ENCODE results near the gene STAG1.
"Not testable (repeated sequence)": the region's sequence is repeated elsewhere in the genome, so short reads cannot be mapped to it uniquely, and the experiment has no call there.

The STAG1 gene

GRCh38 chr3:136714020-136714419 is 38.2 kb downstream of the STAG1 start:
- ChIA-PET CTCF (no interaction called here), POLR2A (no interaction called here)
- Histone ChIP-seq H3K27ac (ENCODE audit: extremely low read depth, low read depth, low read length) (no peak overlapping the region), H3K4me3 (ENCODE audit: low read depth, low read length) (no peak overlapping the region), H3K4me1 (ENCODE audit: control insufficient read depth, insufficient read depth, low read length) (no peaks in the 10 kb centered on the region), H3K36me3 (ENCODE audit: control insufficient read depth in 2 of 2, insufficient read depth in 1 of 2, low read length in 2 of 2) (no peaks in the 10 kb centered on the region; a peak in 1 of 3 replicates), H3K9me3 (ENCODE audit: control insufficient read depth, insufficient read depth, low read depth, low read length) (no peaks in the 10 kb centered on the region)
- TF ChIP-seq ZNF837 (tag by site-specific recombination; IDR thresholded peaks at IDR 0.05) = no peak
- no peak for TF ChIP-seq ZNF530 (tag by site-specific recombination; IDR thresholded peaks at IDR 0.05; ENCODE audit: low read depth)
- TF ChIP-seq ZXDB (tag by site-specific recombination; IDR thresholded peaks at IDR 0.05) = no peak
- TF ChIP-seq ZSCAN4 (tag by site-specific recombination; IDR thresholded peaks at IDR 0.05) = no peak
- no peak for TF ChIP-seq MZF1 (tag by site-specific recombination; IDR thresholded peaks at IDR 0.05; ENCODE audit: borderline replicate concordance)
- no peak for TF ChIP-seq ZNF513 (tag by site-specific recombination; IDR thresholded peaks at IDR 0.05)
- no peak for TF ChIP-seq REPIN1 (tag by site-specific recombination; IDR thresholded peaks at IDR 0.05; ENCODE audit: low read depth)
- no peak for TF ChIP-seq ZFP37 (tag by site-specific recombination; IDR thresholded peaks at IDR 0.05)
- TF ChIP-seq KLF16 (tag by site-specific recombination; IDR thresholded peaks at IDR 0.05) = no peak
- TF ChIP-seq ZFHX2 (tag by site-specific recombination; conservative IDR thresholded peaks at IDR 0.05) = no peak
- TF ChIP-seq ZNF394 (tag by site-specific recombination; IDR thresholded peaks at IDR 0.05; ENCODE audit: borderline replicate concordance) = no peak
- TF ChIP-seq YY2 (tag by site-specific recombination; IDR thresholded peaks at IDR 0.05) = no peak
- no peak for TF ChIP-seq ZNF555 (tag by site-specific recombination; conservative IDR thresholded peaks at IDR 0.05)
- no peak for TF ChIP-seq ZBTB44 (tag by site-specific recombination; IDR thresholded peaks at IDR 0.05)
- no peak for TF ChIP-seq ZBTB26 (tag by site-specific recombination; optimal IDR thresholded peaks at IDR 0.05)
- no peak for TF ChIP-seq SALL2 (tag by site-specific recombination; IDR thresholded peaks at IDR 0.05; ENCODE audit: borderline replicate concordance)

- Histone ChIP-seq H3K4me1 (ENCODE audit: control insufficient read depth, insufficient read depth, low read length) (no peaks in the 10 kb centered on the region), H3K4me3 (ENCODE audit: low read depth, low read length) (no peak overlapping the region), H3K27ac (ENCODE audit: extremely low read depth, low read depth, low read length) (no peak overlapping the region), H3K36me3 (ENCODE audit: control insufficient read depth in 2 of 2, insufficient read depth in 1 of 2, low read length in 2 of 2) (no peaks in the 10 kb centered on the region; a peak in 1 of 3 replicates), H3K9me3 (ENCODE audit: control insufficient read depth, insufficient read depth, low read depth, low read length) (no peaks in the 10 kb centered on the region)
- ChIA-PET POLR2A (no interaction called here), CTCF (no interaction called here)
- TF ChIP-seq ZNF292 (tag by site-specific recombination; IDR thresholded peaks at IDR 0.05; ENCODE audit: borderline replicate concordance, low read depth) (no peak), ZNF777 (tag by site-specific recombination; IDR thresholded peaks at IDR 0.05; ENCODE audit: borderline replicate concordance) (no peak)
Observed at GRCh38 chr3:136712941-136713340, 39.2 kb downstream of the STAG1 start.

GRCh38 chr3:136711888-136712287 is 40.3 kb downstream of the STAG1 start:
- CTCF ChIA-PET = interaction anchor here (0.6 kb wide), 1 partner anchor 157 kb away, joined by 4 read pairs; no protein-coding TSS in a partner anchor
- POLR2A ChIA-PET; H3K27ac ChIP-seq (ENCODE audit: extremely low read depth, low read depth, low read length); H3K4me1 ChIP-seq (ENCODE audit: control insufficient read depth, insufficient read depth, low read length); H3K36me3 ChIP-seq (ENCODE audit: control insufficient read depth in 2 of 2, insufficient read depth in 1 of 2, low read length in 2 of 2); H3K4me3 ChIP-seq (ENCODE audit: low read depth, low read length); H3K9me3 ChIP-seq (ENCODE audit: control insufficient read depth, insufficient read depth, low read depth, low read length): not testable (repeated sequence)
